DMS153 (cell line): ENCODE results near the gene FSCN2.

Experiments
- DNase-seq: peaks from one replicate; lab custom pipeline; 2025; lab: John Stamatoyannopoulos, UW

FSCN2 gene

GRCh38 chr17:81491181-81491581, 37.0 kb upstream of the FSCN2 start:
- DNase-seq: no peak

GRCh38 chr17:81491761-81492160, 36.4 kb upstream of the FSCN2 start:
- no peak for DNase-seq

- DNase-seq: no peak
Measured at GRCh38 chr17:81492202-81492601, 36.0 kb upstream of the FSCN2 start.

- no peak for DNase-seq
Measured at GRCh38 chr17:81492706-81493105, 35.5 kb upstream of the FSCN2 start.

- DNase-seq: no peak
Measured at GRCh38 chr17:81493198-81494038, 34.8 kb upstream of the FSCN2 start.

GRCh38 chr17:81494626-81495377, 33.4 kb upstream of the FSCN2 start:
- DNase-seq: peak; percentile 23

- no peak for DNase-seq
Measured at GRCh38 chr17:81498953-81499600, 29.1 kb upstream of the FSCN2 start.

- no peak for DNase-seq
Measured at GRCh38 chr17:81499601-81499970, 28.6 kb upstream of the FSCN2 start.

GRCh38 chr17:81500047-81500446, 28.1 kb upstream of the FSCN2 start:
- no peak for DNase-seq

GRCh38 chr17:81502471-81503017, 25.6 kb upstream of the FSCN2 start:
- DNase-seq: no peak

GRCh38 chr17:81503619-81504018, 24.6 kb upstream of the FSCN2 start:
- DNase-seq: no peak

- DNase-seq: no peak
Measured at GRCh38 chr17:81508639-81509206, 19.5 kb upstream of the FSCN2 start.

- no peak for DNase-seq
Measured at GRCh38 chr17:81509207-81509971, 18.8 kb upstream of the FSCN2 start.

- no peak for DNase-seq
Measured at GRCh38 chr17:81509972-81510784, 18.0 kb upstream of the FSCN2 start.

- DNase-seq: no peak
Measured at GRCh38 chr17:81510785-81511553, 17.2 kb upstream of the FSCN2 start.

- DNase-seq: no peak
Measured at GRCh38 chr17:81511554-81511803, 16.7 kb upstream of the FSCN2 start.

GRCh38 chr17:81511804-81512561, 16.2 kb upstream of the FSCN2 start:
- no peak for DNase-seq

GRCh38 chr17:81512562-81513371, 15.4 kb upstream of the FSCN2 start, which contains the start of gene ACTG1:
Gene ACTG1 (minus strand): TSS chr17:81512799. CDS start chr17:81512354, 445 bp downstream.
- DNase-seq: peak; percentile 78
